C4-2B (cell line): ENCODE data around the gene TMEM231.

ENCODE experiments used
- H3K27ac ChIP-seq: fragments of 450-650 bp; 2 replicates; pipeline ENCODE4 v1.5.1; 2017
- CTCF ChIP-seq: fragments of 450-650 bp; conservative IDR thresholded peaks from 2 replicates; pipeline ENCODE4 v1.5.1; 2017; ENCODE audit warnings: mild to moderate bottlenecking
- ZFX ChIP-seq: fragments of 450-650 bp; IDR thresholded peaks from 2 replicates; pipeline ENCODE4 v1.6.1; 2017

TMEM231 gene

GRCh38 chr16:75494661-75495075 is 61.4 kb downstream of the TMEM231 start:
- TF ChIP-seq CTCF (no peak), ZFX (no peak)
- no peak overlapping the region for H3K27ac ChIP-seq

- H3K27ac ChIP-seq = no peak overlapping the region
- TF ChIP-seq CTCF (no peak), ZFX (no peak)
Measured at GRCh38 chr16:75494184-75494583, 61.9 kb downstream of the TMEM231 start.

- TF ChIP-seq CTCF (no peak), ZFX (no peak)
- H3K27ac ChIP-seq = peak overlapping the region; percentile 48
Measured at GRCh38 chr16:75491876-75492275, 64.2 kb downstream of the TMEM231 start.

- TF ChIP-seq ZFX (no peak), CTCF (no peak)
- H3K27ac ChIP-seq = no peak overlapping the region
Measured at GRCh38 chr16:75488322-75488721, 67.7 kb downstream of the TMEM231 start.
